Renal cortex interstitium (tissue), 11 donors: ENCODE measurements around the gene RTN4. TPM values are rescaled to one million over a fixed set of nuclear protein-coding genes. Genes with fewer than 3 reads are reported as not detected.

Source experiments
- DNase-seq, 11 donors: peaks; one replicate each; pipeline ENCODE4 v3.0.0-alpha.2; 2013; ENCODE audit warnings: low read depth in 9 of 11, low spot score in 4 of 11; ENCODE audit errors: extremely low read depth in 1 of 11
- polyA plus RNA-seq, 3 donors: library from polyadenylated mRNA; unstranded; fragments of 120-200 nt; gene quantifications; one replicate each; pipeline ENCODE4 v1.2.1, GENCODE V29; 2013; ENCODE audit not compliant: insufficient read length in 3 of 3

Gene RTN4
- polyA plus RNA-seq, 3 donors, result 316 to 360 (median 352) TPM

DNA sequence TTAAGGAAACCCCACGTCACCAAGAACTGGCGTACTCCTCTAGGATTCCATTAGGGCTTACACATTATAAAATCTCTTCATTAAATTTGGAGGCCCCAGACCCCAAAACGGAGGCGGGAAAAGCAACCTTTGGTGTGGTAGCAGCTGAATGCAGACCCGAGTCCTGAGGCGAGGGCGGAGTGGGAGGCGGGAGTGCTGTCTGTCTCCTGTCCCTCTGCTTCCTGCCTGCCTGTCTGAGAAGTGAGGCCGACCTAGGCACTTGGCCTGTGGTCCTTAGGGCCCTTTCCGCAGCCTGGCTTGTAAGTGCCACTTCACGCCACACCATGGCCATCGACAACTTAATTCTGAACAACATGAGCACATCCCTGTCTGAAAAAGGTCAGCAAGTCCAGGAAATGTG lies 102.1 kb downstream of the RTN4 start:
- DNase-seq, result no peak

DNA sequence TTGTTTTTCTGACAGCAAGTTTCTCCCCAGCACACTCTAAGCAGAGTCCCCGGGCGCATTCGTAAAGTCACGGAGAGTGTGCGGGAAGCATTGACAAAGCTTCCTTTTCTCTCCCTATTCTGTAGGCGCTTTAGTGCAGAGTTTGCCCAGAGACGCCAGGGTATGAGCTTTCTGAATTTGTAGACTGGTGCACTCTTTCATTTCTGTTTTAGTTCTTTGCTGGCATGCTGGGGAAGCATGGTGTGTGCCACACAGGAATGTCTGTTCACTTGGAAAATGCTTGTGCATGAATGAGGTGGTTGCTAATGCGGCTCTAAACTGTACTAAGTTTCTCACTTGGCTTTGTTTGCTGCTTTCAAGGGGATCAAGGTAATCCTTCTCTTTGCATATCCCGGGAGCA lies 102.6 kb downstream of the RTN4 start:
- no peak for DNase-seq

DNA sequence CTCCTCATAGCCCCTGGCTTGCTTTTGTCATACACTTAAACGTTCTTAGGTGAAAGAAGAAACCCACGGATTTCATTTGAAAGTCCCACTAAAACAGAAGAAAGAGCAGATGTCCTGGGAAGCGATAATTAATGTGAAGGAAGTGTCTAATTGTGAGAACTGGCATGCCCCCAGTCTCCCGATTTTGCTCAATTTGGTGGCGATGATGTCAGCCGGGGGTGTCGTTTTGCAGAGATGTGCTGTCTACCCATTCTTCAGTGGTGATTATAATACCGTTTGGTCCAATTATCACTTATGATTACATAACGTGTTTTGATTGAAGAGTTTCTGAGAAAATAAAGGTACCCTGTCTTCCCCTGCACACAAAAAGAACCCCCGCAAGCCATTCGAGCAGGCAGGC lies 103.1 kb downstream of the RTN4 start:
- DNase-seq, result no peak

DNA sequence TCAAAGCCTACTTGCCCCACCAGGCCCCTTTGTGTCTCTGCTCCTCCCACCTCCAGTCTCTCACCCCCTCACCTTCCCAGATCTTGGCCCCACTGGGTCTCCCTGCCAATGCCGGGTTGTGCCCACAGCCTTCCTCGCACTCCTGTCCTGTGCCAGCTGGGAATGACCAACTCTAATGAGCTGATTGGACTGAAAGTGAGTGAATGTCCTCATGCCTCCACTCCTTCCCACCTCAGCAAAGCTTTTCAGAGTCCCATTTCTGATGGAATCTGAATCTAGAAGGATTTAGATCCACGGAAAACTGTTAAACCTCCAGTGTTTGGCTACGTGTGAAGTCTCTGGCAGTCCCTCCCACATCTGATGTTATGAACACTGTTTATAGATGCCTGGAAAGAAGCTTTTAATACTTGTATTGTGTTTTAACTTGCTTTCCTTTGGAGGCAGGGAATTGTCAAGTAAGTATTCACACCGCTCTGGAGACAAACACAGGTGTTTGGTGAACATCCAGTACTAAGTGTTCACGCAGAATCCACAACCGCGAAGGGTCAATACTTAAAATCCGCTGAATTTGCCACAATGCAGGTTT lies 103.9 kb downstream of the RTN4 start:
- no peak for DNase-seq

DNA sequence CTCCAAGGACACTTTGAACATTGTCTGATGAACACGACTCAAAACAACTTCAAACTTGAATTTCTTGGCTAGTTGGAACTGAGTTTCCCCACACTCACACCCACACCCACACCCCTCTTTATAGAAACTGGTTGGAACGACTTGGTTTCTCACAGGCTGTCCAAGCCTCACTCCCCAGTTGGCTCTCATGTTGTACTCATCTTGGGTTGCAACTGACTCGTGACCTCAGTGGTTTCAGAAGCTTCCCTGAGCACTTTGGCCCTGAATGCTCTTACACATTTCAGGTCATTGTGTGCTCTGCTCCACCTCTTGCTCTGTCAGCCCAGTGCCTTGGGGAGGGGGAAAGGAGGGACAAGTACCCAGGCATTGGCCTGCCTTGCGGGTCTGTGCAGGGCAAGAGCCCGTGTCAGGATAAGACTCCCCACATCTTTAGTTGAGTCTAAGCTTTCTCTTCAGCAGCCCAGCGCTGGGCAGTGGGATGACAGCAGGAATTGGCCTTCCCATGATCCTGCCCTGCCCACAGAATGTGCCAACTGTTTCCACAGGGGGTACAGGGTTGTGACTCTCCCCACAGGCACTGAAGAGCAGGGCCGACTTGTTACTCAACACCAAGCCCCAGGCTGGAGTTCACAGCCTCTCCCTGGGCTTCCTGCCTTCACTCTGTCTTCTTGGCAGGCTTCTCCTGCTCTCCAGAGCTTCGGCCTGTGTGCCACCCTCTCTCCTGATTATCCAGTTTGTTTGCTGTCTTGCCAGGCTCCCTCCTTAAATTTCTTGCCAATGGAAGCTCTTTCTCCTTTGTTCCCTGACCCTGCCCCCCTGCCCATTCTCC lies 104.6 kb downstream of the RTN4 start:
- DNase-seq, result no peak

DNA sequence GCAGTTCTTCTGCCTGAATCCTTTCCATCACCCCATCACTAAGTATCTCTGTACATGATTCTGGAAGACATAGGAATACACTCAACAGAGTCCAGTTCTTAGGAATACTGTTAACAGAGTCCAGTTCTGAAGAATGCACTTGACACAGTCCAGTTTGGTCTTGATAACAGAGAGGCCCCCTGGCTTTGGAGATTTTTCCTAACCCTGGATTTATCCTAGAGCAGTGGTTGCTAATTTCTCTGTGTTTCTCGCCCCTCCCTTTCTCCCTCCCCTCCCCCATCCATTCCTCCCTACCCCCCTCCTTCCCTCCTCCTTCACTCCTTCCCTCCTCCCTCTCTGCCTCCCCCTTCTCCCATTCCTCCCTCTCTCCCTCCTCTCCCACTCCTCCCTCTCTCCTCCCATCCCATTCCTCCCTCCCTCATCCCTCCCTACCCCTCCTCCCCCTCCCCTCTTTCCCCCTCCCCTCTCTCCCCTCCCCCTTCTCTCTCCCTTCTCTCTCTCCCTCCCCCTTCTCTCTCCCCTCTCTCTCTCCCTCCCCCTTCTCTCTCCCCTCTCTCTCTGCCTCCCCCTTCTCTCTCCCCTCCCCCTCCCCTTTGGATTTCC lies 105.4 kb downstream of the RTN4 start:
- no peak for DNase-seq

DNA sequence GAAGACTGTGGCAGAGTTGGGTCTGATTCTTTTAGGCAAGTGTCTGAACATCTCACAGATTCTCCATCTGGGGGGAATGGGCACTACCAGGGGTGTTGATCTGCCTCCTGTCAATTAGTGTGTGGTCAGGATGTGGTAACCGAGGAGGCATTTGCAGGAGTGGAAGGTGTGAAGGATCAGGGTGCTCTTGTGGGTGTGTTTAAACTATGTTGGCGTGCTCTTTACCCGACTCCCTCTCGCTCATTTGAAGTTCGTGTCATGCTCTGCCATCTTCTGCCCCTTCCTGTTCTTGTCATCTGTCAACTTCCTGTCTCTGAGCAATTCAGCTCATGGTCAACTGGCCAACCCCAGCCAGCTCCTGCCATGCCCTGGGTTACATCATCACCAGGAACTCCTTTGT lies 107.9 kb downstream of the RTN4 start:
- DNase-seq, result no peak

DNA sequence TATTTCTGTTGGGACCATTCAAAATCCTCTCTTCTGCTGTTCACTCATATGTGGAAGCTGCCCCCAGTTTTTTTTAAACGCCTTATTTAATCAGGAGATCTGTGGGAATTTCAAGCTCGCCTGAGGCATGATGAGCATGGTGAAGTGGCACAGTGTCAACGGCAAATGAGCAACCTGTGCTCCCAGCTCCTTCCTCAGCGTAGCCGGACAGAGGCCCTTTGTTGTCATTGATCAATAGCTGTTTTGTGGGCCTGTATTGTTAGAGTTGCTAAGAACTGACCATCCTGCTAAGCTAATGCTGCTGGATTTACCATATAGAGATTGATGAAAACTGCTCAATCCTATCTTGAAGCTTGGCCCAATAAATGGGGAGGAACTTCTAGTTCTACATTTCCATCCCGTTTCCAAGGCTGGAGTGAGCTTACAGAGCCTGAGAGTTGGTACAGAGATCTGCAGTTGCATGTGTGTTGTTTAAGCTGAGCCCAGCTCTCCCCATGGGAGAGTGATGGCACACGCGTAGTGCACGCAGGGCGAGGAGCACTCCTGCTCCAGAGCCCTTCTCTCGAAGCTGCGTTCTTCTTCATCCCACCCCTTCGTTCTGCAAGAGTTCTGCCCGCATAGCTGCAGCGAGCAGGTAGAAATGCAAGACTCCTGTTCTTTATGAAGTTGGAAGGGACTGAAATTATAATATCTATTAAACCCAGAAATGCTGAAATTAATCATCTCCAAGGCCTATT lies 108.8 kb downstream of the RTN4 start:
- no peak for DNase-seq

DNA sequence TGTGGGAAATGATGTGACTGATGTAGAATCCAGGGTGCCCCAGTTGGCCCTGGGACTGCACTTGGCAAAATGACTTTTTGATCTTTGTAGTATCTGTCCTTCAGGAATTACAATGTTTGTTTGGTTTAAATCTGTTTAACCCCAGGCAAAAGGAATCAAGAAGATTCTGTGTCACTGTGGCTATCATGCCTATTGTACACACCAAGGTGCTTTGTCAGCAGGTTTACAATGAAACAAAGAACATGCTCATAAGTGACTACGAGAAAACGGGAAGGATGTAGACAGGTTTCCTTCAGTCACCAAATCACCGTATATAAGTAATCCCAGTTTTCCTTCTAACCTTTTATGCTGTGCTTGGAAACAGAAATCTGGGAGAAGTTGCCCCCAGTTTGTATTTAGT lies 109.5 kb downstream of the RTN4 start:
- no peak for DNase-seq

DNA sequence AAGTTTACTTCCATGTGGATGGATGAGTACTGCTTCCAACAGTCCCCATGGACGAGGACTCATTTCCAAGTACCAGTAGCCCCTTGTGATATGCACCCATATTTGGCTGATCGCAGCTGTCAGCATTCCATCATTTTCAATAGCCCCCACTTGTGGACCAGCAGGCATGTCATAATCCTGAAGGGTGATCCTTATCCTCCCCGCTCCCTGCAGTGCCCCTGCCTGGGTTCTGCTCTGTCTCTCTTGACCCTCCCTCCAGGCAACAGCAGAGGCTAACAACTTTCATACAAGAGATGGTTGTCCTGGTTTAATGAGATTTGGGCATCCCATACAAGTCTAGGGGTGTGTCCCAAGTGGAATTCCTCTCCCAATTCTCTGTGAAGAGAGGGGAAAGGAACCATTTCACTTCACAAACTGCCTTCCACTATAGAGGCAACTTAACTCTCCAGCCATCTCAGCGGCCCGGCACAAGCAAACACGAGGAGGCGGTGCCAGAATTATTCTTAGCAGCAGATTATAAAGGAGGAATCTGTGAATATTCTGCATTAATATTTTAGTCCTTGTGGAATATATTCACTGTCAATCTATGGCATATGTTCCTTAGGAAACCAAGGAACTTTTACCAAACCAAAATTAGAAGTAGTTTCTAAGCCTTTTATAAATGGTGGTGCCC lies 110.7 kb downstream of the RTN4 start:
- DNase-seq, result no peak

DNA sequence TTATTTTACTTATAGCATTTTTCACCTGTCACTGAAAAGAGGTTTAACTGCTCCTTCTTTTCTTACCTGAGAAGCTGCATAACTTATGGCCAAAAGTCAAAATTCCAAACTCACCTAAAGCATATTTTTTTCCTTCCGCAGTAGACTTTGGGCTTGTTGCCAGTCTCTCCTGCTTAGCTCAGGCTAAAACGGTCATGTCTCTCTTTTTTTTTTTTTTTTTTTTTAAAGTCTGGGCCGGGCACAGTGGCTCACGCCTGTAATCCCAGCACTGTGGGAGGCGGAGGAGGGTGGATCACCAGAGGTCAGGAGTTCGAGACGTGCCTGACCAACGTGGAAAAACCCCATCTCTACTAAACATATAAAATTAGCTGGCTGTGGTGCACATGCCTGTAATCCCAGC lies 113.5 kb downstream of the RTN4 start:
- no peak for DNase-seq

DNA sequence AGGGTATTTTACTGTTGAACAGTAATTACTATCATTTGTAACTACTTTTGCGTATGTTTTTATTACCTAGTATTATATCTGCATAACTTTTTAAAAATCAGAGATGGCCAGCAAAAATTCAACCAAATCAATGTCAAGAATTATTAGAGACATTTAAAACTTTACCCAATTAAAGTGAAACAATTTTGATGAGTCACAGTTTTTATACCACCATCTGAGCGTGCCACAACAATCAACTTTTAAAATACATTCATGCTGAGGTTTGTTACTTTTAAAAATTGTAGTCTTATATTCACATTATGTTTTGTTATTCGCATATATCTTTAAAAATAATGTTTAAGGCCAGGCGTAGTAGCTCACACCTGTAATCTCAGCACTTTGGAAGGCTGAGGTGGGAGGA lies 114.9 kb downstream of the RTN4 start:
- no peak for DNase-seq

DNA sequence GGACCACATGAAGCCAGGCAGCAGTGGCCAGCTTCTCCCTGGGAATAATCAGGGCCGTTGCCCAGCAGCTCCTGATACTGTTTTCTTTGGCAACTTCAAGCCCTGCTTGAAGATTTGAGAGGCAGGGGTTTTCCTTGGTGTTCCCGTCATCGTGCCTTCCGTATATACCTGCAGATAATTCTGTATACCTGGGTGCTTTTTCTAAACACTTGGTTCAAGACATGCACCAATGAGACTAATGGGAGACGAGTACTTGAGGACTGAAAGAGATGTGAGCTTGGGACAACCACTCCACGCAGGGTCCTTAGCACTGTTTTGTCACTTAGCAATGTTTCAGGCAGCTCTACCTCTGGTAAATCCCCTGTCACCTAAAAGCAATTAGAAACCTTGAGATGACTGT lies 118.8 kb downstream of the RTN4 start:
- no peak for DNase-seq

DNA sequence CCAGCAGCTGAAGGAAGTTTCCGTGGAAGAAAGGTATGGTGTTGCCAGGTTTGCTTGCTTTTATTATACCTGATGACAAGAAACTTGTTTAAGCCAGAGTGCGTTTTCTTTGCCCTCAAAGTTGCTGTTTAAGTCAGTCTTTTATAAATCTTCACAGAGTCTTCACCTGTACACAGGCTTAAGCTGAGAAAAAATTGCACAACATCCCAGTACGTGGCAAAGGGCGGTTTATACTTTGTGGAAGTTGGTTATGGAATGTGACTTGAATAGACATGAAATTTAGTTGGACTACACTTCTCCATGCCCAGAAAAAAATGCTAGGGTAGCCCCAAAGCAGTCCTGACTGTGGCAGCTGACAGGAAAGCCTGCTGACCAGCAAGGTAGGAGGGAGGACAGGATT lies 121.5 kb downstream of the RTN4 start:
- DNase-seq, result no peak

DNA sequence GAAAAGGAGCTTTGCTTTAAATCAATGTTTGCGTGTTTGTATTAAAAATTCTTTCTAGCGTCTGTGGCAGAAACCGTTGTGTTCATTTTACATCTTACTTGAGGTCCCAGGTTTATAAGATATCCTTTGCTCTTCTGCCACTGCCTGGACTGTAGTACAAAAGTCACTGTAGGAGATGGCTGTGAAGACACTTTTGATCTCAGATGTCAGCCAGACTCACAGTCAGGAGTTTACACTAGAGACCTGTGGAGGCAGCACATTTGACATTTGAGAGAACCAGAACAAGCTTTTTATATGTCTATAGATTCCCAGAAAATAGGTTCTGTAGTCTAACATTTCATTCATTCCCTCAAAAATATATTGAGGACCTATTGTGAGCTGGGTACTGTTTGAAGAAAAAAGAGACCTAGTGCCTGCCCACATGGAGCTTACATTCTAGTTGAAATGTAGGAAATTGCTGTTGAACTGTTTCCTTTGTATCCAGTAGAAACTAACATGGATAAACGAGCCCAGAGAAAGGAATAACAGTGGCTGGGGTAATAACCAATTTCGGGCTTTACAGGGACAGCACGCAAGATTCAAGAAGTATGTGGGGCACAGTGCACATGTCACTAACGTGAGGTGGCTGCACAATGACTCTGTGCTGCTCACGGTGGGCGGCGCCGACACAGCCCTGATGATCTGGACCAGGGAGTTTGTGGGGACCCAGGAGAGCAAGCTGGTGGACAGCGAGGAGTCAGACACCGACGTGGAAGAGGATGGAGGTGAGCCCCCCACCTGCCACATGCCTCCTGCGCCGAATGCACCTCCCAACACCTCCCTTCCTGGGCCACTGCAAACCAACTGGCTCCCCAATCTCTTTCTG lies 122.3 kb downstream of the RTN4 start:
- no peak for DNase-seq

DNA sequence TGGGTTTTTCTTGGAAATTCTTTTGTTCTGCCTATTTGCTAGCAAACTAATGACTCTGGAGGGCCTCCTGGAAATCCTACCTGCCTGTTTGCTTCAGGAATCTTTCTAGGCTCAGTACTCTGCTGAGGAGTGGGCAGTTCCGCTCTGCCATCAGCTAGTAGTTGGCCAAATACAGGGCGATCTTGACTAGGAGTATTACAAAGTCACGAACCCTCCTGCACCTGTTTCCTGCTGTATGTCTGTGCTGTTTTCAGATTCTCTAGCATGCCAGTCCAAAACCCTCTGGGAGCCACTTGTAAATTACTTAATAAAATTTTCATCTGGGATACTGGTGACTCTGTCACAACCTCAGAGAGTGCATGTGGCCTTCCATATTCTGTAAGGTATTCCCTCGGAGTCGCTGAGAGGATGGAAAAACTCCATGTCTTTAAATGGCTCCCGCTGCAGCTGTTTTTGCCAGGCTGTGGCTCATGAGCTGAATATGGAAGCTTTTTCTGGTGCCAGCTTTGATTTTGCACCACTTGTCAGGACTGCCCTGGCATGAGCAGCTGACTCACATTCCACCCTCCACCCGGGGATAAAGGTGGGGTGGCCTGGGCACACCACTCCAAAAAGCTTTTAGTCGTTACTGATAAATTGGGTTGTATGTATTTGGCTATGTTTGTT lies 123.0 kb downstream of the RTN4 start:
- DNase-seq, result no peak

DNA sequence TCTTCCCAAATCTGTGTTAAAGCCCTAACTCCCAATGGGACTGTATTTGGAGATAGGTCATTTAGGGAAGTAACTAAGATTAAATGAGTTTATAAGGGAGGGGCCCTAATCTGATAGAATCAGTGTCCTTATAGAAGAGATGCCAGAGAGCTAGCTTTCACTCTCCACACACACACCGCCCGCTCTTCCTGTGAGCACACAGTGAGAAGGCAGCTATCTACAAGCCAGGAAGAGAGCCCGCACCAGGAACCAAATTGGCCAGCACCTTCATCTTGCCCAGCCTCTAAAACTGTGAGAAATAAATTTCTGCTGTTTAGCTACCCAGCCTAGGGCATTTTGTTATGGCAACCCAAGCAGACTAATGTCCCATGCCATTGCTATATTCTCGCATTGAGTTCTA lies 125.2 kb downstream of the RTN4 start:
- no peak for DNase-seq

DNA sequence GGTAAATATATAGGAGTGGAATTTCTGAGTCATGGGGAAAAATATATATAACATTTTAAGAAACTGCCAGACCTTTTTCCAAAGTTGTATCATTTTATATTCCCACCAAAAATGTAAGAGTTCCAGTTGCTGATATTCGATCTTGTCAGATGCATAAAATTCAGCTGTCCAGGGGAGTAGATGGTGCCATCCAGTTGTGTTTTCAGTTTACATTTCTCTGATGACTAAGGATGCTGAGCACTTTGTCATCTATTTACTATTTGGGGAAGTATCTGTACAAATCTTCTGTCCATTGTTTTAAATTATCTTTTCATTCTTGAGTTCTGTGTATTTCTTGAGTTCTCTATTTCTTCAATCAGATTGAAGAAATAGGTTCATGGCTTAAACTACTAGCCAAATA lies 126.1 kb downstream of the RTN4 start:
- no peak for DNase-seq
